GM15510 (cell line): Measurements from ENCODE around the gene TAP1.

Experiments
- POLR2A ChIP-seq: IDR thresholded peaks from 3 replicates; pipeline ENCODE4 v1.6.1; 2011; ENCODE audit warnings: borderline replicate concordance; ENCODE audit not compliant: insufficient read length; ENCODE audit errors: extremely low read depth

The TAP1 gene

DNA sequence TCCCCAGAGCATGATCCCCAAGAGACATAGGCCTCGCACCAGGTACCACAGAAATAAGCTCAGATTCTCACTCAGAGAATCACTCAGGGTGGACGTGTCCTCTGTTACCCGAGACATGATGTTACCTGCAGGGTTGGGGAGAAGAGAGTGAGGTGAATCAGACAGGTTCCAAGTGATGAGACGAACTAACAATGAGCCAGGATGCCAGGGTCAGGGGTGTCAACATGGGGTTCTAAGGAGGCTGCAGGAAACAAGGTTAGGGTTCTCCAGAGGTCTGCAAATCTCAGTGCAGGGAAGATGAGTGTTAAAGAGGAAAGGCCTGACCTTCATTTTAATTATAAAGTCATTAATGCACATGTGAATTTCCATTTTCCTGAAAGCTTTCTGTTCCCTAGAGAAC lies 2.5 kb downstream of the TAP1 start:
- TF ChIP-seq POLR2A: peak; percentile 15

DNA sequence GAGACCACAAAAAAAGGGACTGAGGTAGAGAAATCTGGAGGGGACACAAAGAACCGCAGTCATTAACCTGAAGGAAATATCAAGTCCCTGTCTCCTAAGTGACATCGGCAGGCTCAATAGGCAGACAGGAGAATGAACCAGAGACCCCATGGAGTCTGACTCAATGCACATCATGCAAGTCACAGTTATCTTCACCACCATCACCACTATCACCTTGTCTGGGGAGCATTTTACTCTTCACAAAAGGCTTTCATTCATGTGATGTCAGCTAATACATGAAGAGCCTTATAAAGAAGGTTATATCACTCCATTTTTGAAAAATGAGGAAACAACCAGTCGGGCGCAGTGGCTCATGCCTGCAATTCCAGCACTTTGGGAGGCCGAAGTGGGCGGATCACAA lies 4.4 kb downstream of the TAP1 start:
- TF ChIP-seq POLR2A: no peak

DNA sequence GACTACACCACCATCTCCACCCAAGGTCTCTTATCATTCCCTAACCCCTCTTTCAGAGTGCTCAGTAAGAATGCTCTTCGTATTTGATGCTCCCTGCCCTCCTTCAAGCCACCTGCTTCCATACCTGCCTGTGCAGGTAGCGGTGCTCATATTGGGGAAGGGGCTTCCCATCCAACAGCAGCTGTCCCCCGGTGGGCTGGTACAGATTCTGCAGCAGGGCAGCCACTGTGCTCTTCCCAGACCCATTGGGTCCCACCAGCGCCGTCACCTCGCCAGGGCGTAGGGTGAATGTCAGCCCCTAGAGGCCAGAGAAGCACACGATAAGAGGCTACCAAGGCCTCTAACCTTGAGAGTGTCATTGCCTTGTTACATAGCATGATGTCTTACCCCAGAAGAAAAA lies 5.7 kb downstream of the TAP1 start:
- TF ChIP-seq POLR2A: no peak

DNA sequence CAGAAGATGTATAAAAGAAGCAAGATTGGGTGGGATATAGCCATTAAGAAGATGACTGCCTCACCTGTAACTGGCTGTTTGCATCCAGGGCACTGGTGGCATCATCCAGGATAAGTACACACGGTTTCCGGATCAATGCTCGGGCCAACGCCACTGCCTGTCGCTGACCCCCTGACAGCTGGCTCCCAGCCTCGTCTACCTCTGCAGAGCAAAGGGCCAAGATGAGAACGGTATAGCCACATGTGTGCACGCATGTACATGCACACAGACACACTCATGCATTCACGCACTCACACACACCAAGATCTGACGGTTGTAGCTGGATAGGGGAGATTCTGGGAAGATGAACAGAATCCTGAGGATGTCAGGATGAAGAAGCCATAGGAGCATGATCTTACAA lies 6.5 kb downstream of the TAP1 start:
- no peak for TF ChIP-seq POLR2A

DNA sequence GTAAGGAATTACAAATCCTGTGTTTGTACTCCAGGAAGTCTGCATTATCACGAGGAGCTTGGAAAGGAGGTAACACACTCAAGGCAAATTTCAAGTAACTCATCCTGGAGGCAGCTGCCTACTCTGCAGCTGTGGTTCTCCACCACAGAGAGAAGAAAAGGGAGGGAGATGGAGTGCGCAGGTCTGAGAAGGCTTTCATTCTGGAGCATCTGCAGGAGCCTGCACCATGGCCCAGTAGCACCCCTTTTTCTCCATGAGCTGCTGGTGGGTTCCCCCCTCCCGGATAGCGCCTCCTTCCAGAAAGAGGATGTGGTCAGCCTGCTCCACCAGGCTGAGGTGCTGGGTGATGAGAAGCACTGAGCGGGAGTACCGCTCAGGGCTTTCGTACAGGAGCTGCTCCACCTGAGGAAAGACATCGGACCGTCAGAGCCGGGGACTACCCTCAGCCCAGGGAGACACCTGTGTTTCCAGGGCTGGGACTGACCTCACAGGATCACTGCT lies 8.1 kb downstream of the TAP1 start:
- TF ChIP-seq POLR2A: peak; percentile 33

DNA sequence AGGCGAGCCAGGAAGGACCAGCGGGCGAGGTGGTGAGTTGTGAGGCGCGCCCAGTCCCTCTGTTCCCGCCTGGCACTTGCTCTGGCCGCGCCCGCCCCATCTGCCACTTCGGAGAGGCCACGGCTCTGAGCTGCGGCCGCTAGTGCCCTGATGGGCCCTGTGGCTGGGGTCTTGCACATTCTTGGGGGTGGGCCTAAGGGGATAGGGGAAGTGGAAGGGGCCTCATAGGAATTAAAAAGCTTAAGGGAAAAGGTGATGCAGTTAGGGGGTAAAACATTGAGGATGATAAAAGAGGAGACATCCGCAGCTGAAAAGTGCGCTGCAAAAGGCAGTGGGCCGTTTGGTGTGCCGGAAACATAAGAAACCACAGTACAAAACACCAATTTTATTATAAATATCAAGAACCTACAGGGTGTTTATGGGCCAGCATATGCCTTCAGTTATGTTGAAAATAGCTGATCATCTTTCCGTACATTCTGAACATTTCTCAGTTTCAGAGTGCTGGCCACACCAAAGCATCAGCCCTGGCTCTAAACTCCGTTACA lies 8.6 kb downstream of the TAP1 start:
- TF ChIP-seq POLR2A: peak; percentile 86

DNA sequence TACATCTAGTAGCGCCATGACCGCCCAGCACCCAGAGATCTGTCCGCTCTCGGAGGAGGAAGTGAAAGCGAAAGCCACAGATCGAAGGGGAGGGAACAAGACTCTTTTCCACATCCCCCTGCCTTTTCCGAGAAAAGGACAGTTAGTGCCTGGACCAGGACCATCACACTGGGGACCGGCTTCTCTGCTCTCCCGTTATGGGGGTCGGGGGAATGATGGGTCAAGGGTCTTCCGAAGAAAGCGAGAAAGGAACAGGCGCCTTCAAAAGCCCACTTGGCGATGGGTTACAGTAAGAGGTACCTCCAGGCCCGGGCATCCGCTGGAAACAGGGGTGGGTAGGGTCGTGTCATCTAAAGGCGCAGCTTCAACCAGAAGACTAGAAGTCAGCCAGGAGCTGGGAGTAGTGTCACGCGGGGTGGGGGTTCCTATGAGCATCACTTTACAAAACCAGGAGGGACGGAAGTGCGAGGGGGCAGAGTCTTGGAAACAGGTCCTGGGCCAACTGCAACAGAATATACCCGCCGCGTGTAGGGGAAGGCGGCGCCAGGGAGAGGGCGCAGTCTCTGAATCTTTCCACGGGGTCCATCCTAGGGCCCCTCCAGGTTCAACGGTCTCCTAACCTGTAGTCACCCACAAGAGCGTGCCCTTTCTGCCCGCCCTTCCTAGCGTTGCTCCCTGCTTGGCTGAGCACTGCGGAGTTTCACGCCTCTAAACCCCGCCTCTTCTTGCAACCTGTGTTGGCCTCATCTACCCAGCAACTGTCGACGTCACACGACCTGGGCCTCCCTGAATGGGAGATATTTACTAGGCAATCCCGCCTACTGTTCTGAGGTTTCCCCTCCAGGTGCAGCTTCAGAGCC lies 9.3 kb downstream of the TAP1 start, which contains the start of gene PSMB8:
PSMB8 (minus strand) TSS at position 69 of the 860 bp plus-strand sequence; CDS start at position 18, 51 bp downstream.
- TF ChIP-seq POLR2A: peak; percentile 93

DNA sequence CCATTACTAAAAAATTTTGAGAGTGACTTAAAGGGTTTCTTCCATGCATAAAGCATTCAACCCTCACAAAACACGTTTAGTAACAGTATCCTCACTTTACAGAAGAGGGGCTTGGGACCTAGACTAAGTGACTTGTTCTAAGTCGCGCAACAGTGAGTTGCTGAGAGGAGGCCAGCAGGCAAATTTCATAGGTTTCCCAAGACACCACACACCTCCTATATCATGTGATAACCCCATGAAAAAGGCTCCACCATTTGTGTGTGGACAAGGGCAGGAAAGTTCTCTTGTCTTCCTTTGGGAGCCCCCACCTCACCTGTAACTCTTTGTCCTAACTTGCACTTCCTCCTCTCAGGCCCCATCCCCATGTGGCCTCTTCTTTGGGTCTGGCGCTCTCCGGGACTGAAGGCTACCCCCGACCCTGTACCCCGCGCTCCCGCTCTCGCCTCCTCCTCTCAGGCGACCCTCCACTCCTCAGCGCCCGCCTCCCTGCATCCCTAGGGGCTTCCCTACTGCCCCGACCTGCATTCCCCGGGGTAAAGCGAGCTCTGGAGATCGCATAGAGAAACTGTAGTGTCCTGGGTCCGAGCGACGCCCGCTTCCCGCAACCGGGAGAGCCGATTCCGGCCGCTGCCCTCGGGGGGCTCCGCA lies 10.0 kb downstream of the TAP1 start:
- TF ChIP-seq POLR2A: no peak

DNA sequence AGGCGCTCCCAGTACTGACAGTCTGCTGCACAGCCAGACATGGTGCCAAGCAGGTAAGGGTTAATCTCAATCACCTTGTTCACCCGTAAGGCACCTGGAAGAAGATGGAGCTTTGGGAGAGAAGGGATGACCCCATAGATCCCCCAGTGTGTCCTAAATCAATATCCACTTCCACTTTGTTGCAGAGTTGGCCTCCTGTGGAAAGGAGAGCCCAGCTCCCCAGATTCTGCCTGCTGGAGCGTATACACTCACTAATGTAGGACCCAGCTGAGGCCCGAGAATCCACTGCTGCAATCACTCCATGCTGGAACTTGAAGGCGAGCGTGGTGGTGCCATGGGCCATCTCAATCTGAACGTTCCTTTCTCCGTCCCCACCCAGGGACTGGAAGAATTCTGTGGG lies 10.8 kb downstream of the TAP1 start:
- no peak for TF ChIP-seq POLR2A

DNA sequence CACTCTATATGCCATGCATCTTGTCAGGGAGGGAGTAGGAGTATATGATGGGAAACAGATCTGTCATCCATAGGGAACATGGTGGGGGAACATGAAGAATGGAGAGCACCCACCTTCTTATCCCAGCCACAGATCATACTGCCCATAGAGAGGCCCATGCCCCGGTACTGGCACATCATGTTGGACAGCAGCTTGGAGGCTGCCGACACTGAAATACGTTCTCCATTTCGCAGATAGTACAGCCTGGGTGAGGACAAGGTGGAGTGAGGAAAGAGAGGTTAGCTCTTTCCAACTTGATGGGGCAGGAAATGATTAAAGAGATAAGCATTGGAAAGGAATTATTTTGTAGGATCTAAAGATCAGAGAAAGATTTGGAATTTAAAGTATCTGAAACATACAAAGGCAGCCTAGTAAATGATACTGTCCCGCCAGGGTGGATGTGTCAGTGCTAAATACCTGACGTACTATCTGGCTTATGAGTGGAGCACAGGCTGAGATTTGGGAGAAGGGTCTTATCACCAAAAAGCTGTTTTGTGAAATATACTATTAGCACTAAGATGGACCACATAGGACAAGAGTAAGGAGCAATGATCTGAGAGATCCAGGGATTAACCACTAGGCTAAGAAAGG lies 11.4 kb downstream of the TAP1 start:
- no peak for TF ChIP-seq POLR2A

DNA sequence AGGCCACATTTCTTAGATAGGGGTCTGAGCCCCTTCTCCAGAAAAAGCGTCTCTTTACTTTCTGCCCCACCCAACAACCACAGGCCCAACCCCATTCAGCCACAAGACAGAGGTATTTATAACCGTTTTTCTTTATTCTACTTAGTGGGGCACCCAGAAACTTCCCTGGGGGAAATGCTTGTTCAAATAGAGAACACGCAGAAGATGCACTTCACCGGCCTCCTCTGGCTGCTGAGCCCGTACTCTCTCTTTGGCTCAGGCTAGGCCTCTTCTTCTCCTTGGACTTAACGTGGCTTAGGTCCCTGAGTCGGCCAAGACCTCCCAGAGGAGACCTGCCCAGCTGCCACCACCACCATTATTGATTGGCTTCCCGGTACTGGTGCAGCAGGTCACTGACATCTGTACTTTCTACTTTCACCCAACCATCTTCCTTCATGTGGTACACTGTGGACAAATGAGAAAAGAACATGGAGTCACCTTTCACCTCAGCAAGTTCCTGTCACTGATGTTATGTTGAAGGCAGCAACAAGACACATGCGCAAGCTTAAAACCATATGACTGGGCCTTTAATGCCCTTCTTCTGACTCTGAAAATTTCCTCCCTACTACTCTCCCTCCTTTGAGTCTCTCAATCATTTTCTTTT lies 12.8 kb downstream of the TAP1 start:
- TF ChIP-seq POLR2A: peak; percentile 50

DNA sequence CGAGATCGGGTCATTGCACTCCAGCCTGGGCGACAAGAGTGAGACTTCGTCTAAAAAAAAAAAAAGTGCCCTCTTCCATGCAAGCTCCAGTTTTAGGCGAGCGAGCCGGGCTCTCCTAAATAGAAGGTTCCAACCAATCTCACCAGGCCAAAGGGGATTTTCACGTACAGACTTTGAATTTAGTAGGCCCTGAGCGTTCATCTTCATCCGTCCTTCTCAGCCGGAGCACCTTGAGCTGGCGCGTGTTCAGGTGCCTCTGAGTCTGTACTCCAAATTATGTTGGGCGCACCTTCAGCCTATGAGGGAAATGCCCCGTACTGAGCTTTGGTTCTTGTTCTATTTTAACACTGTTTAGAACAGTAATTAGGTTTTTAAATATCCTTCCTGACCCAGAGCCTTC lies 14.1 kb downstream of the TAP1 start:
- no peak for TF ChIP-seq POLR2A

DNA sequence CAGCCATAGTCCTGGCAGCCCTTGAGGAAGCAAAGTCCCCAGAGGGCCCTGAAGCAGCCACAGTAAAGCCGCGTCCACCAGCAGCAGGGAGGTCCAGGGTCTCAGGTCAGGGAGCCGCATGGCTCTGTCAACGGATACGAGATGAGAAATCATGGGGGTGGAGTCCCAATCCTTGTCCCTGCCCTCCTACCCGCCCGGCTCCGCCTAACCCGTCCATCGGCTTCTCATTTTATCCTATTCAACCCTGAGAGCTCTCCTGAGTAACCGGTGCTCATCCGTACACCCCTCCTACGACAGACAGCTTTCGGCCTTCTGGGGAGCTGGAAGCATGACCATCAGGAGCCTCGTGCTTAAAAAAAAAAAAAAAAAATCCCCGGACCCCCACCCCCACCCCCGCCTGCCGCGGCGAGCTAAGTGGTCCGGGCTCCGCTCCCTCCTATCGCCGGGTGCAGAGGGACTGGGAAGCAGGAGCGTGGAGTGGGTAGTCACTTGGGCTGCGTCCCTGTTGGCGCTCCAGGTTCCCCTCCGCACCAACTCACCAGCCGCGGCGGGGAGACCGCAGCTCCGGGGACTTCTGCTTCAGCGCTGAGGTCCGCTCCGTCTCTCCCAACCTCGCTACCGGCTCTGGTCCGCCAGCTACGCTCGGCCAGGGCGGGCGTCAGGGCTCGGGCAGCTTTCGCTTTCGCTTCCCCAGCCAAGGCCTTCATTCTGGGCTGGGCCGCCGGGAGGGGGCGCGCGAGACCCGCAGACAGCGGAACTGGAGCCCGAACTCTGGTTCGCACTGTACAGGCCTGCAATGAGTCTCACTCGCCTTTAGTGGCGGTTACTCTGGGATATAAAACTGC lies 15.2 kb downstream of the TAP1 start, which contains the start of gene TAP2:
TAP2 (minus strand) TSS at position 626 of the 845 bp plus-strand sequence; CDS start at position 120, 506 bp downstream.
- TF ChIP-seq POLR2A: peak; percentile 74

DNA sequence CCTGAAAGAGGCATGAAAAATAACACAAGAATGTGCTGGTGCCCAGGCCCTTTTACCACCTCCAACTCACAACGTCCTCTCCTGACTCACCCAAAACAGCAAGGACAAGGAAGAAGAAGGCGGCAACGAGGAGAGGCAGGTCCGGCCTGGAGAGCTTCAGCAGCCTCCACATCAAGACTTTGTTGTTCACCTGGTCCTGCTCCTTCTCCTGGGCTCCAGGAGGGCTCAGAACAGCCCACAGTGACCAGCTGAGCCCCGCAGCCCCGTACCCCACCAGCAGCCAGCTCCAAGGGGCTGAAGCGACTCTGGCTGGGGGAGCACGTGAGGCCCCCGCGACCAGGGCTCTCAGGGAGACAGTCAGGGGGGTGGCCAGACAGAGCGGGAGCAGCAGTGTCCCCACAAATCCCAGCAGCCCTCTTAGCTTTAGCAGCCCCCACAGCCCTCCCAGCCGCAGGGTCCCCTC lies 15.8 kb downstream of the TAP1 start:
- no peak for TF ChIP-seq POLR2A

DNA sequence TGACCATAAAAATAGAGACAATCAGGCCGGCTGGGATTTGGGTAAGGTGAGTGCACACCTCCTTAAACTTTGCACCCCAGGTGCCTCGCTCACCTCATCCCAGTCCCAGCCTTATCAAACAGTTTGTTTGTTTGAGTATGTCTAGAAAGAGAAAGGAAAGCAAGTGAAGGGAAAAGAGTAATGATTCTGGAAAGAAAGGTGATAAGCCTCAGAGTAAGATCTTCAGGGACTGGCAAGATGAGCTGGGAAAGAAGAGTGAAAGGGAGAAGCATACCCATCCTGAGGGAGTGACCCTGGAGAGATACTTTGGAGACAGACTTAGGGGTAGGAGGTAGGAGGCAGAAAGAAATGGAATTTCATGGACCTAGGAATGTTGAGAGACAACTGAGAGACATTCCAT lies 16.6 kb downstream of the TAP1 start:
- TF ChIP-seq POLR2A: no peak
